ENCODE results near the gene PCDH9. TPM values are rescaled to one million over a fixed set of nuclear protein-coding genes. Genes with fewer than 3 reads are reported as not detected.

PCDH9 gene
- total and polyA plus RNA-seq, 2 of the 13 experiments (the other 11 are each of a cell fraction or from before 2014, with no cell fraction given) = 0.09 TPM; not detected in 1

DNA sequence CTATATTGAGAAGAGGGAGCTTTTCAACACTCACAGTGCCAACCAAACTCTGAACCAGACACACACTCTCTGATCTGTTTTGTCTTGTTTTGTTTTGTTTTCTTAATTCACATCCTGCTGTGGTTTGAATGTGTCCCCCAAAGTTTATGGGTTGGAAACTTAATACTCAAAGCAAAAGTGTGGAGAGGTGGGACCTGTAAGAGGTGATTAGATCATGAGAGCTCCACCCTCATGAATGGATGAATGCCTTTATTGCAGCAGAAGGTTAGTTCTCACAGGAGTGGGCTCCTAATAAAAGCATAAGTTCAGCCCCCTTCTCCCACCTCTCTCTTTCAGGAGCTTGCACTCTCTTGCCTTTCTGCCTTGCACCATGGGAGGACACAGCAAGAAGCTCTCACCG, 957.1 kb downstream of the PCDH9 start:
- CTCF ChIA-PET (ENCODE audit: low intra/inter-chr PET ratio, low total read pairs) = no interaction called here
- in situ Hi-C loops (cut with HindIII; ENCODE audit: extremely low pct_ligation_motif_present, low pct_unique_long_range_greater_than_20kb) = no loop called here
- TF ChIP-seq ZNF205 (CRISPR knock-in tag; IDR thresholded peaks at IDR 0.05) (no peak), ZNF274 (CRISPR knock-in tag; IDR thresholded peaks at IDR 0.05) (no peak), MBNL3 (CRISPR knock-in tag; conservative IDR thresholded peaks at IDR 0.05) (no peak), ZSCAN12 (CRISPR knock-in tag; IDR thresholded peaks at IDR 0.05) (no peak), ZBTB3 (CRISPR knock-in tag; IDR thresholded peaks at IDR 0.05; ENCODE audit: borderline replicate concordance, low read depth) (no peak), SOX6 (IDR thresholded peaks at IDR 0.05) (no peak), SOX6 (CRISPR knock-in tag; IDR thresholded peaks at IDR 0.05) (no peak), MED1 (CRISPR knock-in tag; IDR thresholded peaks at IDR 0.05) (no peak), NR2F2 (IDR thresholded peaks at IDR 0.05; ENCODE audit: borderline replicate concordance, low read depth) (no peak), NFIB (CRISPR knock-in tag; IDR thresholded peaks at IDR 0.05; ENCODE audit: borderline replicate concordance) (no peak), HBP1 (CRISPR knock-in tag; IDR thresholded peaks at IDR 0.05; ENCODE audit: low read depth) (no peak), ZBTB42 (CRISPR knock-in tag; IDR thresholded peaks at IDR 0.05) (no peak)
- TF ChIP-seq, protein P1, sequence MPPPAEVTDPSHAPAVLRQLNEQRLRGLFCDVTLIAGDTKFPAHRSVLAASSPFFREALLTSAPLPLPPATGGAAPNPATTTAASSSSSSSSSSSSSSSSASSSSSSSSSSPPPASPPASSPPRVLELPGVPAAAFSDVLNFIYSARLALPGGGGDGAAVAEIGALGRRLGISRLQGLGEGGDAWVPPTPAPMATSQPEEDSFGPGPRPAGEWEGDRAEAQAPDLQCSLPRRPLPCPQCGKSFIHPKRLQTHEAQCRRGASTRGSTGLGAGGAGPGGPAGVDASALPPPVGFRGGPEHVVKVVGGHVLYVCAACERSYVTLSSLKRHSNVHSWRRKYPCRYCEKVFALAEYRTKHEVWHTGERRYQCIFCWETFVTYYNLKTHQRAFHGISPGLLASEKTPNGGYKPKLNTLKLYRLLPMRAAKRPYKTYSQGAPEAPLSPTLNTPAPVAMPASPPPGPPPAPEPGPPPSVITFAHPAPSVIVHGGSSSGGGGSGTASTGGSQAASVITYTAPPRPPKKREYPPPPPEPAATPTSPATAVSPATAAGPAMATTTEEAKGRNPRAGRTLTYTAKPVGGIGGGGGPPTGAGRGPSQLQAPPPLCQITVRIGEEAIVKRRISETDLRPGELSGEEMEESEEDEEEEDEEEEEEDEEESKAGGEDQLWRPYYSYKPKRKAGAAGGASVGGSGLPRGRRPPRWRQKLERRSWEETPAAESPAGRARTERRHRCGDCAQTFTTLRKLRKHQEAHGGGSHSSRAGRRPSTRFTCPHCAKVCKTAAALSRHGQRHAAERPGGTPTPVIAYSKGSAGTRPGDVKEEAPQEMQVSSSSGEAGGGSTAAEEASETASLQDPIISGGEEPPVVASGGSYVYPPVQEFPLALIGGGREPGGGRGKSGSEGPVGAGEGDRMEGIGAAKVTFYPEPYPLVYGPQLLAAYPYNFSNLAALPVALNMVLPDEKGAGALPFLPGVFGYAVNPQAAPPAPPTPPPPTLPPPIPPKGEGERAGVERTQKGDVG (CRISPR knock-in tag; IDR thresholded peaks at IDR 0.05; ENCODE audit: borderline replicate concordance) = no peak
- TF ChIP-seq, protein P2, sequence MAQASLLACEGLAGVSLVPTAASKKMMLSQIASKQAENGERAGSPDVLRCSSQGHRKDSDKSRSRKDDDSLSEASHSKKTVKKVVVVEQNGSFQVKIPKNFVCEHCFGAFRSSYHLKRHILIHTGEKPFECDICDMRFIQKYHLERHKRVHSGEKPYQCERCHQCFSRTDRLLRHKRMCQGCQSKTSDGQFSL (CRISPR knock-in tag; IDR thresholded peaks at IDR 0.05) = no peak

More for the DNA sequence above, 957.1 kb downstream of the PCDH9 start:
- ATAC-seq (no peak), DNase-seq (ENCODE audit: low spot score) (no peak), FAIRE-seq (no peak)
- Histone ChIP-seq H3K9ac (ENCODE audit: insufficient read depth, low read depth, low read length) (no peak overlapping the region), H3K4me1 (ENCODE audit: insufficient read depth, low read length) (no peaks in the 10 kb centered on the region), H3K36me3 (replicated peaks in 1 of 2; ENCODE audit: control insufficient read depth in 1 of 2, insufficient read depth in 2 of 2, low read length in 2 of 2) (no peaks in the 10 kb centered on the region), H3K27me3 (ENCODE audit: control insufficient read depth in 1 of 2, insufficient read depth in 2 of 2, low read length in 2 of 2) (no peaks in the 10 kb centered on the region), H3K27ac (ENCODE audit: extremely low read length, insufficient read depth, low read length) (no peak overlapping the region), H3K79me2 (ENCODE audit: insufficient read depth, low read length) (no peaks in the 10 kb centered on the region), H3K4me2 (ENCODE audit: low read depth, low read length) (no peak overlapping the region), H3K4me3 (replicated peaks in 1 of 3; ENCODE audit: insufficient read depth in 1 of 3, low read depth in 2 of 3, low read length in 3 of 3) (no peak overlapping the region), H3K9me3 (ENCODE audit: low read length) (peaks cover 25% of the 10 kb centered on the region), H2AFZ (ENCODE audit: low read length) (no peak overlapping the region), H4K20me1 (ENCODE audit: insufficient read depth, low read length) (no peaks in the 10 kb centered on the region)
- WGBS (ENCODE audit: low lambda C conversion rate) = 29% methylated on average over 1 of the region's 1 CpG
- no TSS peak for BruUV-seq (replicated peaks)
- POLR2A ChIA-PET = no interaction called here
- intact Hi-C loops (cut with micrococcal nuclease; ENCODE audit: unreplicated experiment) = no loop called here
